Astrocyte of the cerebellum (primary cell): ENCODE measurements around the gene CDHR1.

Source experiments
- DNase-seq: peaks from one replicate; pipeline ENCODE4 v3.0.0-alpha.2; 2011; ENCODE audit warnings: low read depth
- H3K4me3 ChIP-seq: 2 replicates; pipeline ENCODE4 v1.5.1; 2011; ENCODE audit warnings: mild to moderate bottlenecking, low read depth, low read length, moderate library complexity
- in situ Hi-C: cut with HindIII; loops from 2 replicates; pipeline ENCODE4 v1.10.0; 2017; ENCODE audit warnings: low sequenced_read_pairs
- TF ChIP-seq, protein P1 (sequence below): IDR thresholded peaks from 2 replicates; pipeline ENCODE4 v1.5.1; 2012; ENCODE audit warnings: low read length, low read depth, moderate library complexity, mild to moderate bottlenecking; ENCODE audit errors: missing control alignments

The CDHR1 gene

GRCh38 chr10:84241185-84241790, 47.0 kb downstream of the CDHR1 start, which contains the start of gene LRIT1:
Gene LRIT1, minus strand, starts transcription at chr10:84241546. Its CDS starts 107 bp downstream, at chr10:84241439.
- TF ChIP-seq, protein P1, sequence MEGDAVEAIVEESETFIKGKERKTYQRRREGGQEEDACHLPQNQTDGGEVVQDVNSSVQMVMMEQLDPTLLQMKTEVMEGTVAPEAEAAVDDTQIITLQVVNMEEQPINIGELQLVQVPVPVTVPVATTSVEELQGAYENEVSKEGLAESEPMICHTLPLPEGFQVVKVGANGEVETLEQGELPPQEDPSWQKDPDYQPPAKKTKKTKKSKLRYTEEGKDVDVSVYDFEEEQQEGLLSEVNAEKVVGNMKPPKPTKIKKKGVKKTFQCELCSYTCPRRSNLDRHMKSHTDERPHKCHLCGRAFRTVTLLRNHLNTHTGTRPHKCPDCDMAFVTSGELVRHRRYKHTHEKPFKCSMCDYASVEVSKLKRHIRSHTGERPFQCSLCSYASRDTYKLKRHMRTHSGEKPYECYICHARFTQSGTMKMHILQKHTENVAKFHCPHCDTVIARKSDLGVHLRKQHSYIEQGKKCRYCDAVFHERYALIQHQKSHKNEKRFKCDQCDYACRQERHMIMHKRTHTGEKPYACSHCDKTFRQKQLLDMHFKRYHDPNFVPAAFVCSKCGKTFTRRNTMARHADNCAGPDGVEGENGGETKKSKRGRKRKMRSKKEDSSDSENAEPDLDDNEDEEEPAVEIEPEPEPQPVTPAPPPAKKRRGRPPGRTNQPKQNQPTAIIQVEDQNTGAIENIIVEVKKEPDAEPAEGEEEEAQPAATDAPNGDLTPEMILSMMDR: no peak

DNA sequence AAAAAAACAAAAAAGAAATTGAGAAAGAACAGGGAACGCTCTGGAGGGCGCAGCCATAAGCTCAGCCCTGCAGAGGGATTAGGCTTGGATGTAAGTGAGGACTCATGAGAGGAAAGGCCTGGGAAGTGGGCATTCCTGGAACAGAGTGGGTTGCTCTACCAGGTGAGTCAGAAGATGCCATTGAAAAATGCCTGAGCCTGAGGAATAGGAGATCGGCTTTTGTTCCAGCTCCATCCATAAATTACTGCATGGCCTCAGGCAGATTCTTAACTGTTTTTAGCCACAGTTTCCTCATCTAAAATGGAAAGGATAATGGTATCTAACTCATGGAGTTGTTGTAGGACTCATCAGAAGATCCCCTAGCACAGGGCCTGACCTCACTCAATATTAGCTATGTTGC, 49.4 kb downstream of the CDHR1 start:
- in situ Hi-C loops: no loop called here
- H3K4me3 ChIP-seq: no peak overlapping the region
- TF ChIP-seq, protein P1: no peak
- DNase-seq: no peak

More at GRCh38 chr10:84241185-84241790, 47.0 kb downstream of the CDHR1 start, which contains the start of gene LRIT1:
- H3K4me3 ChIP-seq: no peak within 1 kb of the TSS
- in situ Hi-C loops: no loop called here
- no peak for DNase-seq

DNA sequence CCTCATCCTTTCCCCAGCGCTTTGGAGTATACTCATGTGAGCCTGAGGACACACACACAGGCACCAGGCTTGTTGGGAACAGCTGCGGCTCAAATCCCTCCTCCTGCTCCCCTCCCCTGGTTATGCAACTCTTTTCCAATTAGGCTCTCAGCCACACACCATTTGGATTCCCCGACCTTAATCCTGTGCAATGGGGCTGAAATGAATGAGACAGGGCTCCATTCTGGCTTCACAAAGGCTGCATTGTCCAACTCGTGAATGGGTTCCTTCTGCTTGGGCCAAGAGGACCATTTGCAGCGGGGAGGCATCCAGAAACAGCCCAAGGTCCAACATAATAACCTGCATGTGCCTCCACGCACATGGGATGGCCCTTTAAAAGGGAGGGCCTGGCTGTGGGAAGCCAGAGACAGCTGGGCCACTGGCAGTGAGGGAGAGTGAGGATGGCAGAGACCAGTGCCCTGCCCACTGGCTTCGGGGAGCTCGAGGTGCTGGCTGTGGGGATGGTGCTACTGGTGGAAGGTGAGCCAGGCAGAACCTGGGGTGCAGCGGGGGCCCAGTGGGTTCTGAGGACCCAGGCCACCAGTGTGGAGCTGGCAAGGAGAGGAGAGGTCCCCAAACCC, 50.4 kb downstream of the CDHR1 start, which contains the start of gene RGR:
RGR (plus strand) TSS at position 403 of the 620 bp plus-strand sequence; CDS start at position 441, 38 bp downstream.
- TF ChIP-seq, protein P1: no peak
- H3K4me3 ChIP-seq: no peak within 1 kb of the TSS
- in situ Hi-C loops: no loop called here
- no peak for DNase-seq

- TF ChIP-seq, protein P1: no peak
- no peak overlapping the region for H3K4me3 ChIP-seq
- no peak for DNase-seq
- in situ Hi-C loops: no loop called here
Observed at GRCh38 chr10:84247496-84247895, 53.2 kb downstream of the CDHR1 start.

DNA sequence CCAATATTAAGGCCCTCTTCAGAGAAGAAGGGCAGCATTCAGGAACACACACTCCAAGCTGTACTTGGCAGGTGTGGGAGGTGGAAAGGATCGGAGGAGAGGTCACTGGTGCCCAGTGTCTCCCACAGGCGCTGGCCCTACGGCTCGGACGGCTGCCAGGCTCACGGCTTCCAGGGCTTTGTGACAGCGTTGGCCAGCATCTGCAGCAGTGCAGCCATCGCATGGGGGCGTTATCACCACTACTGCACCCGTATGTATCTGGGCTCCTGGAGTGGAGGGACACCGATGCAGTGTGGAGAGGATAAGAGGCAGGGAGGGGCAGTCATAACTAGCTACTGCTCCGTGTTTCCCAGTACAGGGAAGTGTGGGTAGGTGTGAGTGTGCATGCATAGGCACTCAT, 54.5 kb downstream of the CDHR1 start:
- no peak overlapping the region for H3K4me3 ChIP-seq
- no peak for DNase-seq
- in situ Hi-C loops: no loop called here
- TF ChIP-seq, protein P1: no peak

DNA sequence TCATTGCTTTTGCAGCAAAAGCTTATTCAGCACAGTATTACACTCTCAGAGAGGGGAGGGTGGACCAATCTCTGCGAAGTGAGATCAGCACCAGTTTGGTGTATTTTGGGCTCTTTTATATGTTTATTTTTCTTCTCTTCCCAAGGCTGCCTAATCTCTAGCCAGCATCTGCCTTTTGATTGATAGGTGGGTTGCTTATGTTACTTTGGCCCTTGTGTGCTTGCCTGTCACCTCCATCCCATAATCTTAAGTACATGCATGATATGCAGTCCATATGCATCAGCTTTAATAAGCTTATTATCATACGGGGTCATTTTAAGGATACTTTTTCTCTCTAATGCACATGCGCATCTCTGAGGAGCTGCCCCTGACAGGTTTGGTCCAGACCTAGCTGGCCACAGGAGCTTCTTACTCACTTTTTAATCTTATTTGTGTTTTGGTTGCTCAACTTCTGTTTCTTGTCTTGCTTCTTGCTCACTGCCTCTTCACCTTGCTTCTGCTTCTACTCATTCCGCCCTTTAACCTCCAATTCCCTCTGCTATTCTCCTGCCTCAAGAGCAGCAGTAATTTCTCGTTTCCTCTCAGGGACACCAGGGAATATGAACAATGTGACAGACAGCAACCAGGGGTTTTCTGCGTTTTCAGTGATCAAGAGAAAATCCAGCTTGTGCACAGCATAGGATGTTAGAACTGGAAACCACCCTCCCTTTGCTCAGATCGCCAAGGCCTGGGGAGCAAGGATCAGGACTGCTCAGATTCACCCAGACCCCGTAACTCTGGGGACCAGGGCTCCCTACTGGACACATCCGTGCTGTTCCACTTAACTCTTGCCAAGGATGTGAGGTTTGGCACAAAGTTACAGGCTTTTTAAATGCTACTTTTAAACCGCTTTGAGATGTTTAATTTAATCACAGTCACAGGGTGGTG, 60.5 kb downstream of the CDHR1 start:
- no peak for DNase-seq
- H3K4me3 ChIP-seq: no peak overlapping the region
- in situ Hi-C loops: loop anchor here (25.0 kb wide), 1 partner anchor 257 kb away; no protein-coding TSS in a partner anchor
- TF ChIP-seq, protein P1: no peak
